ENCODE measurements around the gene KDM1B.

GRCh38 chr6:18211338-18211737 lies 56.1 kb downstream of the KDM1B start:
- TF ChIP-seq CTCF (IDR thresholded peaks at IDR 0.05) (no peak), POLR2A (IDR thresholded peaks at IDR 0.05) (no peak)

All from thyroid gland (tissue), 4 donors.